ENCODE data around the gene NDNF.

NDNF gene

DNA sequence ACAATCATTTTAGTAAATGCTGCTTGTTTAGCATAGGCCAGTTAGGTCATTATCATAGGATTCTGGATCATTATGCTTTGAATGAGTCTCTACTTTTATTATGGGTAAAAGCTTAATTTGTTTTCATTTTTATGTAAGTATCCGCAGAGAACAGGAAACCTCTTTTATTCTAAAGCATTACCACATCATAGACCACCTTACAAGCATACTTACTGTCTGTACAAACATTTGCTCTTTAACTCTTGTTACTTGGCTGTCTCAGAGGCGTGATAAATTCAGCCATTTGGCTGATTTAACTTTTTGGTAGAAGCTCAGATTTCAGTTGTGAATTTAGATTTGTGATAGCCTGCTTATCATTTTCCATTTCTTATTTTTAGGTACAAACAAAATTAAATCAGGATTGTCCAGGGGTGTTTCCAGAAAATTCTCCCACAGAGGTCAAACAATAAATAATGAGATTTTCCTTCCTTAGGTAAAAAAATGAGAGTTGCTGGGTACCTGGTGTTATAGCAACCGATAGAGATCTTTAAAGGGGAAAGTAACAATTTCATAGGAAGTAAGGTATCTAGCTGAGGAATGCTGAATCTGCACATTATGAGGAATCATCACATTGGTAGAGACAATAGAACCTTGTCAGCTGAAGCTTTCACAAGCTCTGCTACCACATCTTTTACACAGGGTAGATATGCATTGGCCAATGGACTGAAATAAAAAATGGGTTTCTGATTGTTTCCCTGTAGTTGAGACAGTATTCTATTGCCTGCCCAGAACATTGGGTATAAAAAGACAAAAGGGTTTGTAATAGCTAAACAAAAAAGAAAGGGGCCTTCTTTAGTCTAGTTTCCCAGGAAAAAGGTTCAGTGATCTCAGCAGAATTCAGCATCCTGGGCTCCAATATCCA, 62.5 kb downstream of the NDNF start:
- DNase-seq: no peak

DNA sequence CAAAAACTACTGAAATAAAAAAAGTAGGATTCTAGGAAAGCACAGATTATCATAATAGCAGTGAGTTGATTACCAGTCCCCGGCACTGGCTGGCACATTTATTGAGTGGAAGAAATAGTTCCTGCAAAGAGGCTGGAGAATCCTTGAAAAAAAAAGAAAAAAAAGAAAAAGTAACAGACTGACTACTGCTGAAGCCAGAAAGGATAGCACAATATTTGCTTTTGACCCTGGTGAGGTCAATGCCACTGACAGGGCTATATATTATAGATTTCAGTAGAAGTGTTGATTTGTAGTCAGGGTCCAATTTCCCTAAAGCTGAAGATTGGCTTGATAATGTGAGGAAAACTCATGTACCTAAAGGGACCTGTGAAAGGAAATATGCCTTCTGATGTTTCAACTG, 64.7 kb downstream of the NDNF start:
- no peak for DNase-seq

GRCh38 chr4:121003863-121004262, 68.5 kb downstream of the NDNF start:
- DNase-seq: no peak

DNA sequence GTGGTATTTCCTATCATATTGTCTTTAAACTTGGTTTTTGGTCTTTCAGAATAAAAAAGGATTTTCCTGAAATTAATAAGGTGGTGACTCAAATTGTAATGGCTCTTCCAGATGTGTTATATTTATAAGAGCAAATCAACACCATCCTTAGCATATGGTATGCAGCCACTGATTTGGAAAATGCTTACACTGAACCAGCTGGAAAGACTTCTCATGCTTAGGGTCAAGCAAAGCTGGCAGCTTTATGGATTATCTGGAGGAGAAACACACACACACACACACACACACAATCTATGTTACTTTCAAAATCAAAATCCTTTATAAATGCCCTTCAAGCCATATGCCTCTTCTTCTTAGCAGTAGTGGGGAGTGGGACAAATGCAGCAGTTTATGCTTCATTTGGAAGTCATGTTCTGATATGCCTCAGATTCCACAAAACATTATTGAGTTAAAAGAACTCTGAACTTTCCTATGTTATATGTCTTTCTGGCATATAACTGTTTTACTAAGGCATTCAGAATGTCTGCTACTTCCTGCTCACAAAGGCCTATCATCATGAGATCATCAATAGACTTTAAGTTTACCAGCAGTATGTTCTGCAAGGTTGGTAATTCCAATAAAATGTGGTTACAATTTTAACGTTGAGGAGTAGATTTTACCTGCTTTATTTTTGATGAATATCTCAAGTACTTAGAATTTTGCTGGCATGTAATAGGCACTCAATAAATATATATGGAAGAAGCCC, 76.9 kb downstream of the NDNF start:
- DNase-seq: no peak

- DNase-seq: no peak
These were observed 77.8 kb downstream of the NDNF start for GRCh38 chr4:120994521-120994920.

GRCh38 chr4:120991885-120992284, 80.5 kb downstream of the NDNF start:
- no peak for DNase-seq

GRCh38 chr4:120990246-120990645, 82.1 kb downstream of the NDNF start:
- no peak for DNase-seq

Data from OCI-M1 (cell line).